ENCODE measurements around the gene RPL3.

The RPL3 gene

GRCh38 chr22:39303892-39304671 lies 15.3 kb downstream of the RPL3 start:
- TF ChIP-seq, protein P1, sequence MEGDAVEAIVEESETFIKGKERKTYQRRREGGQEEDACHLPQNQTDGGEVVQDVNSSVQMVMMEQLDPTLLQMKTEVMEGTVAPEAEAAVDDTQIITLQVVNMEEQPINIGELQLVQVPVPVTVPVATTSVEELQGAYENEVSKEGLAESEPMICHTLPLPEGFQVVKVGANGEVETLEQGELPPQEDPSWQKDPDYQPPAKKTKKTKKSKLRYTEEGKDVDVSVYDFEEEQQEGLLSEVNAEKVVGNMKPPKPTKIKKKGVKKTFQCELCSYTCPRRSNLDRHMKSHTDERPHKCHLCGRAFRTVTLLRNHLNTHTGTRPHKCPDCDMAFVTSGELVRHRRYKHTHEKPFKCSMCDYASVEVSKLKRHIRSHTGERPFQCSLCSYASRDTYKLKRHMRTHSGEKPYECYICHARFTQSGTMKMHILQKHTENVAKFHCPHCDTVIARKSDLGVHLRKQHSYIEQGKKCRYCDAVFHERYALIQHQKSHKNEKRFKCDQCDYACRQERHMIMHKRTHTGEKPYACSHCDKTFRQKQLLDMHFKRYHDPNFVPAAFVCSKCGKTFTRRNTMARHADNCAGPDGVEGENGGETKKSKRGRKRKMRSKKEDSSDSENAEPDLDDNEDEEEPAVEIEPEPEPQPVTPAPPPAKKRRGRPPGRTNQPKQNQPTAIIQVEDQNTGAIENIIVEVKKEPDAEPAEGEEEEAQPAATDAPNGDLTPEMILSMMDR (IDR thresholded peaks at IDR 0.05; ENCODE audit: extremely low read depth, missing control alignments) = no peak
- no peak for DNase-seq (ENCODE audit: low spot score)

DNA sequence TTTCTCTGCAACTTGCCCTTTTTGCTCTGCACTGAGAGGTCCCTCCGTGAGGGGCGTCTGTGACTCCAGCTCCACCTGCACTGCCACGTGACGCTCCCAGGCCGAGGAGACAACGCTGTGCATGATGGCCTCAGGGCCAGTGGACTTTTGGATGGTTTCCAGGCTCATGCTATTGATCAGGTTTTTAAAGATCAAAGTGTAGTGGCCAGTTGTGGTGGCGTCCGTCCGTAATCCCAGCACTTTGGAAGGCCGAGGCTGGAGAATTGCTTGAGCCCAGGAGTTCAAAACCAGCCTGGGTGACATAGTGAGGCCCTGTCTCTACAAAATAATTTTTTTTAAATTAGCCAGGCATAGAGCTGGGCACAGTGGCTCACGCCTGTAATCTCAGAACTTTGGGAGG lies 16.1 kb downstream of the RPL3 start:
- no peak for DNase-seq (ENCODE audit: low spot score)
- TF ChIP-seq, protein P1 (IDR thresholded peaks at IDR 0.05; ENCODE audit: extremely low read depth, missing control alignments) = no peak

- TF ChIP-seq, protein P1 (IDR thresholded peaks at IDR 0.05; ENCODE audit: extremely low read depth, missing control alignments) = no peak
- no peak for DNase-seq (ENCODE audit: low spot score)
Measured at GRCh38 chr22:39302431-39302960, 16.9 kb downstream of the RPL3 start.

- DNase-seq (ENCODE audit: low spot score) = no peak
- TF ChIP-seq, protein P1 (IDR thresholded peaks at IDR 0.05; ENCODE audit: extremely low read depth, missing control alignments) = no peak
Measured at GRCh38 chr22:39301926-39302325, 17.5 kb downstream of the RPL3 start.

DNA sequence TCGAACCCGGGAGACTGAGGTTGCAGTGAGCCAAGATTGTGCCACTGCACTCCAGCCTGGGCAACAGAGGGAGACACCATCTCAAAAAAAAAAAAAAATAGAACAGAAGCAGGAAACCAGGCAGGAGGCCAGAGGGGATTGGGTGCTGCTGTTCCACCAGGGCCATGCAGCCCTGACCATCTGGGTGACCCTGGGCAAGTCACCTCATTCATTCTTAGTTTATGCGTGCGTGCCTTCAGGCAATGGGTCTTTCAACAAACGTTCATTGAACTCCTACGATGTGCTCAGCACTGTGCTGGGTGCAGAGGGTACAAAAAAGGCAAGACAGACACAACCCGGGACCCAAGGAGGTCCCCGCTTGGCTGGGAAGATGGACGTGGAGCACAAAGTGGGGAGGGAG lies 18.3 kb downstream of the RPL3 start:
- no peak for DNase-seq (ENCODE audit: low spot score)
- TF ChIP-seq, protein P1 (IDR thresholded peaks at IDR 0.05; ENCODE audit: extremely low read depth, missing control alignments) = no peak

GRCh38 chr22:39300186-39300830 lies 19.1 kb downstream of the RPL3 start:
- TF ChIP-seq, protein P1 (IDR thresholded peaks at IDR 0.05; ENCODE audit: extremely low read depth, missing control alignments) = no peak

DNA sequence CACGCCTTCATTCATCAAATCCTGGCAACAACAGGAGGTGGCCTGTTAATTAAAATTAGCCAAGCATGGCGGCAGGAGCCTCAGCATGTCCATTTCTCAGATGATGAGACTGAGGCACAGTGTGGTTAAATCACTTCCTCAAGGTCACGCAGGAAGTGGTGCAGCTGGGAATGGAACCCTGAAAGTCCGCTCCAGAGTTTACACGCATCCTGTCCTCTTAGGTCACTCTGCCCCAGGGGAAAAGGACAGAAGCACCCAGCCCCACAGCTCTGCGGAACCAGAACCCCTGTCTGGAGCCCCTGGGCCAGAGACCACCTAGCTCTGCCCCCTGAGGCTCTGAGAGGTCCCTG lies 19.6 kb downstream of the RPL3 start:
- DNase-seq (ENCODE audit: low spot score) = peak; percentile 64
- TF ChIP-seq, protein P1 (IDR thresholded peaks at IDR 0.05; ENCODE audit: extremely low read depth, missing control alignments) = no peak

More at GRCh38 chr22:39300186-39300830, 19.1 kb downstream of the RPL3 start:
- DNase-seq (ENCODE audit: low spot score) = no peak

Data from GM20000 (cell line).